ENCODE data around the gene RAD54L2. TPM values are rescaled to one million over a fixed set of nuclear protein-coding genes. Genes with fewer than 3 reads are reported as not detected.

The RAD54L2 gene
- total RNA-seq, 1 donor from 2014 or later = 58.1 TPM

DNA sequence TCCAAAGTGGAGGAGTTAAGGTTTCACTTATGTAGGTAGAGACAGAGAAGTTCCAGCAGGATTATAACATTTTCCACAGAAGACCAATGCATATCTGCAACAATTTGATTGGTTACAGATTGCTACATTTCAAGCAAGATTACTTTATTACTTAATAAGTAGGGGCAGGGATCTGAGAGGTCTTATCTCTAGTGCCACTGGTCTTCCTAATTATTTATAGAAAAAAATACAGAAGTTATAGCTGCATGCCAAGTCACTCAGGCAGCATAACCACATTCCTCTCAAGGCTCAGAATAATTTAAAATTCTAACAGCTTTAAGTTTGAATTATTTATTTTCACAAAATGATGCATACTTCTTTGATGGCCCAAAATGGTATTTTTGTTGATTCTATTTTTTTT lies 30.5 kb downstream of the RAD54L2 start:
- Mint-ChIP-seq H3K36me3 (ENCODE audit: low read depth) (peaks cover 6% of the 10 kb centered on the region), H3K9me3 (peaks cover 2% of the 10 kb centered on the region), H3K27me3 (ENCODE audit: low read depth) (no peaks in the 10 kb centered on the region), H3K4me3 (no peak overlapping the region), H3K4me1 (peaks cover 6% of the 10 kb centered on the region), H3K27ac (ENCODE audit: unreplicated experiment) (no peak overlapping the region)
- TF ChIP-seq, protein P1, sequence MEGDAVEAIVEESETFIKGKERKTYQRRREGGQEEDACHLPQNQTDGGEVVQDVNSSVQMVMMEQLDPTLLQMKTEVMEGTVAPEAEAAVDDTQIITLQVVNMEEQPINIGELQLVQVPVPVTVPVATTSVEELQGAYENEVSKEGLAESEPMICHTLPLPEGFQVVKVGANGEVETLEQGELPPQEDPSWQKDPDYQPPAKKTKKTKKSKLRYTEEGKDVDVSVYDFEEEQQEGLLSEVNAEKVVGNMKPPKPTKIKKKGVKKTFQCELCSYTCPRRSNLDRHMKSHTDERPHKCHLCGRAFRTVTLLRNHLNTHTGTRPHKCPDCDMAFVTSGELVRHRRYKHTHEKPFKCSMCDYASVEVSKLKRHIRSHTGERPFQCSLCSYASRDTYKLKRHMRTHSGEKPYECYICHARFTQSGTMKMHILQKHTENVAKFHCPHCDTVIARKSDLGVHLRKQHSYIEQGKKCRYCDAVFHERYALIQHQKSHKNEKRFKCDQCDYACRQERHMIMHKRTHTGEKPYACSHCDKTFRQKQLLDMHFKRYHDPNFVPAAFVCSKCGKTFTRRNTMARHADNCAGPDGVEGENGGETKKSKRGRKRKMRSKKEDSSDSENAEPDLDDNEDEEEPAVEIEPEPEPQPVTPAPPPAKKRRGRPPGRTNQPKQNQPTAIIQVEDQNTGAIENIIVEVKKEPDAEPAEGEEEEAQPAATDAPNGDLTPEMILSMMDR (conservative IDR thresholded peaks at IDR 0.05) = no peak
- no peak for DNase-seq (ENCODE audit: low read depth, low spot score)

DNA sequence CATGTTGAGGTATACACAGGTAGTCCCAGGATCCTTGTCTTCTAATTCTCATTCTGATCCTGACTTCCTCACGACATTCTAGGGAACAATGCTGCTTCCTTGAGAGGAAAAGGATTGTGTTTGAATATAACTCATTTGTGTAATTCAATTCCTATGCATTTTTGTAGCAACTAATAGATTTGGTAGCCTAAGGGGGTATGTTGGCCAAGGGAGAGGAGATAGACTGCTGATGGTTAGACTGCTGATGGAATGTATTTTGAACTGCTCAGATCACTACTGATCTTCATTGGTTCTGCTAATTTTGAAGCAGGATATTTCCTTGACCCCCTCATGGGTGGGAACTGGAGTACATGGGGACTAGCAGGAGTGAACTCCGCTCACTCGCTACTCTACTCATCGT lies 39.7 kb downstream of the RAD54L2 start:
- TF ChIP-seq, protein P1 (conservative IDR thresholded peaks at IDR 0.05) = no peak

DNA sequence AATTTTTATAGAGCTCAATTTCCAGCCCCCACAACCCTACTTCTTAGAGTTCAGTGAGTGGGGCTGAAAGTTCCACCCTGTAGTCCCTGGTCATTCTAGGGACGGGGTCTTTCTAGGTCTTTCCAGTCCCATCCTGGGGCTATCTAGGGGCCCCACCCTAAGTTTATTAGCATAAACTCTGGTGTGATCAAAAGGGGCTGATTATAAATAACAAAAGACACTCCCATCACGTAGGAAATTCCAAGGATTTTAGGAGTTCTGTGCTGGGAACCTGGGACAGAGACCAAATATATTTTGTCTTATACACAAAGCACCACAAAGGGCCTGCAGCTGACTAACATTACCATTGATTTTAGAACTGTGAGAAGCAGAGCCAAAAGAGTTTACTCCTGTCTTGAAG lies 41.9 kb downstream of the RAD54L2 start:
- H3K4me3 Mint-ChIP-seq = no peak overlapping the region
- peak overlapping the region; percentile 30 for H3K27ac Mint-ChIP-seq (ENCODE audit: unreplicated experiment)
- DNase-seq (ENCODE audit: low read depth, low spot score) = no peak
- TF ChIP-seq, protein P1 (conservative IDR thresholded peaks at IDR 0.05) = no peak
- H3K9me3 Mint-ChIP-seq = peaks cover 7% of the 10 kb centered on the region
- H3K36me3 Mint-ChIP-seq (ENCODE audit: low read depth) = peaks cover 32% of the 10 kb centered on the region
- peaks cover 24% of the 10 kb centered on the region for H3K4me1 Mint-ChIP-seq
- H3K27me3 Mint-ChIP-seq (ENCODE audit: low read depth) = no peaks in the 10 kb centered on the region

More for the DNA sequence above, 39.7 kb downstream of the RAD54L2 start:
- H3K27me3 Mint-ChIP-seq (ENCODE audit: low read depth) = no peaks in the 10 kb centered on the region
- H3K9me3 Mint-ChIP-seq = peaks cover 7% of the 10 kb centered on the region
- H3K4me3 Mint-ChIP-seq = no peak overlapping the region
- peaks cover 45% of the 10 kb centered on the region for H3K36me3 Mint-ChIP-seq (ENCODE audit: low read depth)
- DNase-seq (ENCODE audit: low read depth, low spot score) = no peak
- no peak overlapping the region for H3K27ac Mint-ChIP-seq (ENCODE audit: unreplicated experiment)
- H3K4me1 Mint-ChIP-seq = peaks cover 14% of the 10 kb centered on the region

DNA sequence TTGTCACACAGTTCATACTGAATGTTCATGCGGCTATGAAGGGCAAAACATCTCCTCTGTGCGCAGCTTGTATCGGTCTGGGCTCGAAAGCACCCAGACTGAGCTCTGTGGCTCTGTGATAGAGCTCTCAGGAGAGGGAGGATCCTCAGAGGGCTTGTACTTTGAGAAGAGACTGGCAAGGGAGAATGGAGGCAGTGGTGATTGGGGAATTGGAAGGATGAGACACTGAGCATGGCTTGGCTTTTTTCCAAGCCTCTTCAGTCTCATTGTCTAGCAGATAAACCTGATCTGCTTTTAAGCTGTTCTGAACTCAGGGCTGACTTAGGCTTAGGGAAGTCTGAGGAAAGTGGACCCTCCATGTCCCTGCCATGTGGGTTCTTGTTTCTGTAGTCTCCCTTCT lies 43.0 kb downstream of the RAD54L2 start:
- H3K4me3 Mint-ChIP-seq = no peak overlapping the region
- peaks cover 26% of the 10 kb centered on the region for H3K36me3 Mint-ChIP-seq (ENCODE audit: low read depth)
- no peak for DNase-seq (ENCODE audit: low read depth, low spot score)
- TF ChIP-seq, protein P1 (conservative IDR thresholded peaks at IDR 0.05) = no peak
- H3K9me3 Mint-ChIP-seq = peaks cover 5% of the 10 kb centered on the region
- peaks cover 31% of the 10 kb centered on the region for H3K4me1 Mint-ChIP-seq
- H3K27ac Mint-ChIP-seq (ENCODE audit: unreplicated experiment) = no peak overlapping the region
- H3K27me3 Mint-ChIP-seq (ENCODE audit: low read depth) = no peaks in the 10 kb centered on the region

DNA sequence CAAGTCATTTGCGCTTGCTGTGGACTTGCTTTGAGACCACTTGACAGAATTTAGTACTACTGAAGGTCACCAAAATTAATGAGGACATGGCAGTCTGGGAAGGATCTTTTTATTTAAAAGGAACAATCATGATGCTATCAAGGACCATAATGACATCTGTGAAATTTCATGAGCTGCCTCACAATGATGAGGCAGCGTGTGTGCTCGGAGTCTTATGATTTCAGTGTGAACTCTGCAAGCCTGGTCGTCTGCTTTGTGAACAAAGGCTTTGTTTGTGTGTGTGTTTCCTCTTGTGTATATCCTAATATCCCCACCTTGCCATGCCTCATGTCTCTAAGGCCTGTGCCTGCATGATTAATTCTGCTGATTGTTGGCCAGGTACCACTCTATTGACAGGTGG lies 46.7 kb downstream of the RAD54L2 start:
- Mint-ChIP-seq H3K9me3 (no peaks in the 10 kb centered on the region), H3K27me3 (ENCODE audit: low read depth) (no peaks in the 10 kb centered on the region), H3K4me1 (peaks cover 31% of the 10 kb centered on the region), H3K4me3 (no peak overlapping the region), H3K27ac (ENCODE audit: unreplicated experiment) (no peak overlapping the region), H3K36me3 (ENCODE audit: low read depth) (peaks cover 6% of the 10 kb centered on the region)
- TF ChIP-seq, protein P1 (conservative IDR thresholded peaks at IDR 0.05) = no peak
- no peak for DNase-seq (ENCODE audit: low read depth, low spot score)

DNA sequence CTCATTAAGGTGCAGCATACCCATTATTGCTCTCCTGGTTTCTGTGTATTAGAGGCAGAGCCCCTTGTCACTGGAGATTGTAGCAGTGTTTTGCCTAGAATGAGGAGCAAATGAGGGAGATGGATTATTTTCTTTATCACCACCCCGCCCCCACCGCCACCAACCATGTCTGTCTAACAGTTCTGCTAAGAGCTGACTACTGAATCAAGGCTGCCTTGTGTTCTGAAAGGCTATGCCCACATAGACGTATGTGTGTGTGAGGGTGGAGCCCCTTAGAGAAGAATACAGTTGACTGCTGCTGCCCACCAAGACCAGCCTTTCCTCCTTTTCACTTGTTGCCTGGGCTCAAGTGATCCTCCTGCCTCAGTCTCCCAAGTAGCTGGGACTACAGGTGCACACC lies 47.4 kb downstream of the RAD54L2 start:
- no peak overlapping the region for H3K4me3 Mint-ChIP-seq
- no peak for DNase-seq (ENCODE audit: low read depth, low spot score)
- H3K36me3 Mint-ChIP-seq (ENCODE audit: low read depth) = peaks cover 9% of the 10 kb centered on the region
- peaks cover 31% of the 10 kb centered on the region for H3K4me1 Mint-ChIP-seq
- H3K9me3 Mint-ChIP-seq = no peaks in the 10 kb centered on the region
- TF ChIP-seq, protein P1 (conservative IDR thresholded peaks at IDR 0.05) = no peak
- no peak overlapping the region for H3K27ac Mint-ChIP-seq (ENCODE audit: unreplicated experiment)
- H3K27me3 Mint-ChIP-seq (ENCODE audit: low read depth) = no peaks in the 10 kb centered on the region

Data from neural crest cell (in vitro differentiated cells).